ACHN (cell line): ENCODE data around the gene HDHD3.
"Not testable (repeated sequence)": the region's sequence is repeated elsewhere in the genome, so short reads cannot be mapped to it uniquely, and the experiment has no call there.

Source experiments
- DNase-seq: peaks from one replicate; pipeline ENCODE4 v3.0.0-alpha.2; 2015
- in situ Hi-C: cut with HindIII; loops from 2 replicates; pipeline ENCODE4 v1.10.0; 2017; ENCODE audit warnings: low sequenced_read_pairs, low pct_ligation_motif_present, low pct_unique_long_range_greater_than_20kb

The HDHD3 gene

DNA sequence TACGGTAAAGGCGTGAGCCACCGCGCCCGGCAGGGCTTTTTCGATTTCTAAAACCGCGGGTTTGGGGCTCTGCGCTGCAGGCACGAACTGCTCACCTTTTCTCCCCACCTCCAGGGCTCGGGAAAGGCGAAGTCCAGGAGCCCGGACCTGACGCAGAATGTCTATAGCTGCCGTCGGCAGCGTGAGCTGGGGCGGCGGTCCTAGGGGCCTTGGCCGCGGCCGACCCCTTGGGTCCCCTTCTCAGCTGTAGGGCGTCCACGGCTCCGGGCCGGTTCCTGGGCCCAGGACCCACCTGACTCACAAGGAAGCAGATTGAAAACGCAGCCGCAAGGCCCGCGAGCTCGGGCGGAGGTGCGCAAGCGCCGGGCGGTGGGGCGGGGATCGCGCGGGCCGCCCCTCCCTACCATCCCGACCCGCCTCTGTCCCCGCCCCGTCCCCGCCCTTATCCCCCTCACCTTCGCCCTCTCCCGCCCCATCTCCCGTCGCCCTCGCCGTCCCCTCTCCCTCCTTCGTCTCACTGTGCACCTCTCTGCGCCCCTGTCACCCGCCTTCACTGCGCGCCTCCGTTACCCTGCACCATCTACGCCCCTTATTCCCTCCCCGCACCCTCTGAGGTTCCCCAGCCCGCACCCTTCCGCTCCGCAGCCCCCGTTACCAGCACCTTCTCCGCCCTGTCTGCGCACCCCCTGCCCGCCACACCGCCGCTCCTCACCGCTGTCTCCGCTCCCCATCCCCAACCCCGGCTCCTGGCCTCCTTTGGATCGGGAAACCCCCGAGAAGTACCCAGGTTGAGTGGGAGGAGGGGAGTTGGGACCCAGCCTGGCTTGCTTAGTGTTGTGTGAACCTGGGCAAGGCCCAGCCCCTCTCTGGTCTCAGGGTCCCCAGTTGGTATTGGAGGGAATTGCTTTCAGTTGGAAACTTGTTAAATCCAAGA lies at the start of gene HDHD3:
Gene HDHD3 (minus strand): TSS at position 353 of the 934 bp plus-strand sequence. CDS start 2,632 bp downstream, outside the sequence.
- peak; percentile 79 for DNase-seq
- in situ Hi-C loops = no loop called here

GRCh38 chr9:113425072-113425471 lies 48.3 kb upstream of the HDHD3 start:
- in situ Hi-C loops = no loop called here

DNA sequence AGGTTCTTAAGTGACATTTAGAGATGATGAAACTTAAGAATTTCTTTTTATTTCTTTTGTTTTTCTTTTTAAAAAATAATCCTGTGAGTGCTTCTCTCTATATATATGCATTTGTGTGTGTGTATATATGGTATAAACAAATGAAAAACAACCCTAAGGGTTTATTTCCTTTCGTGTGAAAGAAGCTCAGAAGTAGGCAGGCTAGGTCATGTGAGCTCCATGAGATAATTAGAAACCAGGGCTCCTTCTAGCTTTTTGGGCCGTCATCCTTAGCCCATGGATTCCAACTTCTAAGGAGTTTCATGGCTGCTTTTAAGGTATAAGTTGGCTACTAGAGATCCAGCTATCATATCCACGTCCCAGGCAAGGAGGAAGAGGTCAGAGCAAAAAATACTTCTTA lies 44.9 kb upstream of the HDHD3 start:
- DNase-seq = no peak
- in situ Hi-C loops = no loop called here

More at GRCh38 chr9:113425072-113425471, 48.3 kb upstream of the HDHD3 start:
- no peak for DNase-seq

- no peak for DNase-seq
- in situ Hi-C loops = no loop called here
Observed at GRCh38 chr9:113417370-113417769, 40.6 kb upstream of the HDHD3 start.

DNA sequence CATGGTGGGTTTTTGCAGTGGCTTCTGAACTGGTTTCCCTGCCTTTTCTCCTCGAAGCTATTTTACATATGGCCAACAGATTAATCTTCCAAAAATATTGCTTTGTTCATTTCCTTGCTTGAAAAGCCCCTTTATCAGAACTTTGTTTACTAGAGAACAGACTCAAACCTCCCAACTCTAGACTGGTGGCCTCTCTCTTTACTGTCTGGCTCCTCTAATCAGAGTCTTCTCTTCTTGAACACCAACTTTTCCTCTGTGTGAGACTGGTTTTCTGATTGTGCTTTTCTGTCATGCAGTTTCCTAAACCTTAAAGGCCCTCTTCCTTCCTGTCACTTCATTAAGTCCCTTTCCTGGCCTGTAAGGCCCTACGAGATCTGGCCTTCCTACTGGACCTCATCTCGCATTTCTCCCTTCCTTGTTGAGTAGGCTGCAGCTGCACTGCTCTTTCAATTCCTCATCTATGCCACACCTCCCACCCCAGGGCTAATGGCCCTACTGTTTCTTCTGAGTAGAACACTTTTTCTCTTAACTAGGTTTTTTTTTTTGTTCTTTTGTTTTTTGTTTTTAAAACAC lies 39.4 kb upstream of the HDHD3 start:
- DNase-seq = no peak
- in situ Hi-C loops = no loop called here

GRCh38 chr9:113410207-113410864 lies 33.5 kb upstream of the HDHD3 start, which contains the start of the genes C9orf43 and POLE3:
C9orf43 (plus strand) TSS chr9:113410747; CDS start chr9:113413494, 2,747 bp downstream.
POLE3 (minus strand) TSS chr9:113410675; CDS start chr9:113410293, 382 bp downstream.
- in situ Hi-C loops = no loop called here
- peak; percentile 94 for DNase-seq

GRCh38 chr9:113409883-113410206 lies 33.1 kb upstream of the HDHD3 start:
- in situ Hi-C loops = no loop called here
- DNase-seq = no peak

DNA sequence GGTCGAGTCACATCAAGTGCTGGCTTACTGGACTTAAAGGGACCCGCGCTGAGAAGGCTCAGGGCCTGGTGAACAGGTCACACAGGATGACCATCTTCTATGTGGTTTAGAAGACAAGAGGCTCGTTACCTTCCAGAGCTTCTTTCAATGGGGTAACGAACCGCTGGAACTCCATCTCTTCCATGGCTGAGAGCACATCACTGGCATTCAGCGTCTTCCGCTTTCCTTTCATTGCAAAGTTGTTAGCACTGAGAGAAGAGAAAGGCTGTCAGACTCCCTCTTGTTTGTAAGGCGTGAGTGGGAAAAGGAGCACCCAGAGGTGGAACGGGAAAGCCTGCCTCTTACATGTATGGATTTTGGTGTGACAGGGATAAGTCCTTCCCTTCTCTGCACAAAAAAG lies 32.7 kb upstream of the HDHD3 start:
- peak; percentile 17 for DNase-seq
- in situ Hi-C loops = no loop called here

GRCh38 chr9:113406873-113407511 lies 30.2 kb upstream of the HDHD3 start:
- in situ Hi-C loops = not testable (repeated sequence)
- DNase-seq = peak; percentile 65

GRCh38 chr9:113406353-113406752 lies 29.6 kb upstream of the HDHD3 start:
- in situ Hi-C loops, DNase-seq: not testable (repeated sequence)

GRCh38 chr9:113403646-113404045 lies 26.9 kb upstream of the HDHD3 start:
- in situ Hi-C loops = no loop called here
- no peak for DNase-seq

GRCh38 chr9:113401027-113401792 lies 24.4 kb upstream of the HDHD3 start, which contains the start of gene ALAD:
ALAD (minus strand) TSS chr9:113401284; CDS start chr9:113393559, 7,725 bp downstream.
- in situ Hi-C loops = no loop called here
- DNase-seq = peak; percentile 96

GRCh38 chr9:113399646-113400200 lies 22.9 kb upstream of the HDHD3 start:
- in situ Hi-C loops = no loop called here
- no peak for DNase-seq

- in situ Hi-C loops = no loop called here
- no peak for DNase-seq
Observed at GRCh38 chr9:113398796-113399195, 22.0 kb upstream of the HDHD3 start.

- in situ Hi-C loops = no loop called here
- no peak for DNase-seq
Observed at GRCh38 chr9:113397203-113397631, 20.4 kb upstream of the HDHD3 start.

GRCh38 chr9:113395000-113395861 lies 18.4 kb upstream of the HDHD3 start:
- in situ Hi-C loops = no loop called here
- DNase-seq = no peak

DNA sequence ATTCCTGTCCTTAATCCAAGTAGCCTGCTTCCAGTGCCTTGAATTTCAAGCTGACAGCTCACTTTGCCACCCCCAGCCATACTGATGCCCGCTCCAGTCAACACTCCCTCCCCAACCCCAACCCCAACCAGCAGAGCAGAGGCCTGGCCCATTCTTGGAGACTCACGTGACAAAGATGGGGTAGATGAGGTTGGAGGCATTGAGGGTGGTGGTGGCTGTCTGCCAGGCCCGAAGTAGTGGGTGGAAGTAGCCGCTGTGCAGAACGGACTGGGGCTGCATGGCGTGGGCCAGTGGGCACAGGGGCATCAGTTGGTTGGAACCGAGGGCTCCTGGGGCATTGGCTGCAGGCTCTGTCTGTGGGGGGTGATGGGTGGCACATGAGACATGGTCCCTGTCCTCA lies 16.5 kb upstream of the HDHD3 start:
- in situ Hi-C loops = no loop called here
- no peak for DNase-seq
